HG02970 (cell line): ENCODE measurements around the gene COL18A1.

Experiments
- ATAC-seq: cut with Tn5 transposase; IDR thresholded peaks from one replicate; pipeline ENCODE4 v1.9.1; 2021; ENCODE audit warnings: mild to moderate bottlenecking, moderate library complexity, moderate number of reproducible peaks; ENCODE audit not compliant: unreplicated experiment, low FRiP score

COL18A1 gene

DNA sequence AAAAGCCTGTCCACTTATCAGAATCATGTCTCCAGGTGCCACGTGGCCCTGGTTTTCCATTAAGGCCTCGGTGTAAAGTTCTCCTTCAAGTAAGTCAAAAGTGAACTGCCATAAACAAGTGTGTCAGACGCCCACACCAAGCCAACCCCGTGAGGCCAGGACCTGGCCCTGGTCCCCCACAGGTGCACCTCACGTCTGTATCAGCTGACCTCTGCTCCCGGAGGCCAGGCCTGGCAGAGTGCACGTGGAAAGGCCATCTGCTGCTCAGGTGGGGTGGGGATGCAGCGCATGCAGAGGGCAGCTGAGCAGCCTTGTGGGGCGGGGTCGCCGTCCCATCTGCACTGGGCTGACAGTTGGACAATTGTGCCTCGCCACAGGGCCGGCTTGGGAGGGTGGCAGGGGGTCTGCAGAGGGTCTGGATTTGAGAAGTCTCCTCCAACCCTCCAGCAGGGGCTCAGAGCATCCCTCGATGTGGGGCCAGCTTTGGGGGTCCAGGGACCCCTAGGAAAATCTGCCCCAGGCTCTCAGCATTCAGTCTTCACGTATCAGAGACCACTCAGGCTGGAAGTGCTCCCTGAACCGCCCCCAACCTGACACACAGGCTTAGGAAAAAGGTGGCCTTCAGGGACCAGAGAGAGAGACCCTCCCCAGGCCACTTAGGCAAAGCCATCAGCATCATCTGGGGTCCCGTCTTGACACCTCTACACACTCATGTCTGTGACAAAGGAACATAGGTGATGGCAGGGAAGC, 134.3 kb downstream of the COL18A1 start:
- ATAC-seq: no peak

DNA sequence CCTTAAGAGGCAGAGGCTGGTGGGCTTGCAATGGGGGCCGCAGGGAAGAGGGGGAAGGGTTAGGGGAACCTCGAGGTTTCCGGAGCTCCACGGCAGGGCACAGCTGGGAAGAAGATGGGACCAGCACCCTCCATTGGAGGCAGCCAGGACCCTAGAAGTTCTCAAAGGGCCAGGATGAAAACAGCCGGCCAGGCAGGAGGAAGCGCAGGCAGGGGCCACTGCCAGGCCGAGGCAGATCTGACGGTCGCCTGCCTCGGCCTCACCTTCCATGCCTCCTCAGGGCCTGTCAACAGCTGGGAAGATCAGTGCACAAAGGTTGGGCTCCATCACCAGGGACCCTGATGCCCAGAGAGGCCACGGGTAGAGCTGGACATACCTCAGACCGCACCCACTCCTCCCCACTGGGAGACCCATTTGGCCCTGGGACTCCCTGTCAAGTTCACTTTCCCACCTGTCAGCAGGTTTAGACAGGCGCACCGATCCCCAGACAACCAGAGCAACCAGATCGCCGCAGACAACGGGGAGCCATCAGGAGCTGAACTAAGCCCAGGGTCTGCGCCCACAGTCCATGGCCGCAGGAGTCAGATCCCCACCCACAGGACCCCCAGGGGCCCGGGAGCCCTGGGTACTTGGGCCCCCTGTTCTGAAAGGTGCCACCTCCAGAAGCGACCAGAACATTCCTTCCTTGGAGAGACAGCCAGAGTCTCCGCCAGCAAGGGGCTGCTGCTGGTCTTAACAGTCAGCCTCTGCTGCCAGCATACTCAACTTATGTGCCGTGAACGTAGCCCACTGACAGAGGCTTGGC, 135.0 kb downstream of the COL18A1 start:
- no peak for ATAC-seq

DNA sequence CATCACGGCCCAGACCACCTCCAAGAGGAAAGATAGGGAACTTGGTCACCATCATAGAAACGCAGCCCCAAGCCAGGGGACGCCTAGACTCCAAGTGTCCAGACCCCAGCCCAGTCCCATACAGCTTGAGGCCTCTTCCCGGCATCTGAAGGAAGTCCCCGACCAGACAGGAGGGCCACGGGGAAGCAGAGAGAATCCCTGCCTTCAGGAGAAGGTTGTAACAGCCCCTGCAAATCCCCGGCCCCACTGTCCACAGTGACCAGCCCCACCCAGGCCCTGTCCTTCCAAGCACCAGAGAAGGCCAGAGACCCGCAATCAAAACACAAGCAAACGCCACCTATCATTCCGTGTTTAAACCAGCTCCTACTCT, 135.6 kb downstream of the COL18A1 start:
- no peak for ATAC-seq

DNA sequence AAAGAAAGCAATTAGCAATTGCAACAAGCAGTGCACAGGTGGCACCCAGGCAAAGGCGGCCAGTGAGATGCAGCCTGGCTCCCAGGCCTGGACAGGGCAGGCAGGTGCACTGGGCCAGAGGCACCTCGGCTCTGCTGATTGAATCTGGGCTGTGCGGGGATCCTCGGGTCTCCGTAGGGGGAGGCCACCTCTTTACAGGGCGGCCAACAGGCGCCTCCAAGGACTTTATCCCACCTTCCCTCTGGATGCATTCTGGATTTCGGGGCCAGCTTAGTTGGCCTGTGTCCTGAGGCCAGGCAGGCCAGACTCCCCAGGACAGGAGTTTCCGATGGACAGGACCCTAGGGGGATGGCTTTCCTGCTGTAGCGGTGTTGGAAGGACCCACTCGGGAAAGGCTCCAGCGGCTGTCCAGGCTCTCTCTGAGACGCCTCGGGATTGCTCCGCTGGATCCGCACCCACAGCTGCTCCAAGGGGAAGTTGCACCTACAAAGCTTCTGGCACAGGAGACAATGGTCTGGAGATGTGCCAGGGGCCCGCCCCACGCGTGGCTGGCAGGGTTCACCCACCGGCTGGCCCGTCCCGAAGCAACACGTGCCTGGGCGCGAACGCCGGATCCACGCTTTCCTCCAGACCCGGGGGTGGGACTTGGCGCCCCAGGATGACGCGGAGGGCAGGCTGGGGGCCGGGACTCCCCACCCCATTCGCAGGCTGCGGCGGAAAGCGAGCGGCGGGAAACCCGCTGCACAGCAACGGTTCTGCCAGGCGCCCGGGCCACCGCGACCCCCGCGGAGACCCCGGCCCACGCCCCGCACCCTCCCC, 136.5 kb downstream of the COL18A1 start:
- no peak for ATAC-seq

DNA sequence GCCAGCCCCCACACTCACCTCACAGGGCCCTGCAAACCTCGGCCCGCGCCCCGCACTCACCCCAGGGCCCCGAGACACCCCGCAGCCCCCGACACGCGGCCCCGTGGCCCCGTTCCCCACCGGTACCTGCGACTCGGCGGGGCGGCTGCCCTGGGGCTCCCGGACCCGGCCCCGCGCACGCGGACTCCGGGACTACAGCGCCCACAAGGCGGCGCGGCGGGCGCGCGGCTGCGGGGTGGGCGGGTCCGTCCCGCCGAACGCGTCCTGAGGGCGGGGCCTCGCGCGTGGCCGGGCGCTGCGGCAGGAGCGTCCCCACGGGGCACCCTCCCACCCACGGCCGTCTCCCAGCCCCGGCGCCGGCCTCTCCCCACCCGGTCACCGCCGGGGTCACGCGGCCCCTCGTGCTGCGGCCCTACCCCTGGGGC, 137.3 kb downstream of the COL18A1 start, which contains the start of gene SLC19A1:
Gene SLC19A1 (minus strand): TSS at position 199 of the 425 bp plus-strand sequence. CDS start 4,481 bp downstream, outside the sequence.
- ATAC-seq: peak; percentile 47

DNA sequence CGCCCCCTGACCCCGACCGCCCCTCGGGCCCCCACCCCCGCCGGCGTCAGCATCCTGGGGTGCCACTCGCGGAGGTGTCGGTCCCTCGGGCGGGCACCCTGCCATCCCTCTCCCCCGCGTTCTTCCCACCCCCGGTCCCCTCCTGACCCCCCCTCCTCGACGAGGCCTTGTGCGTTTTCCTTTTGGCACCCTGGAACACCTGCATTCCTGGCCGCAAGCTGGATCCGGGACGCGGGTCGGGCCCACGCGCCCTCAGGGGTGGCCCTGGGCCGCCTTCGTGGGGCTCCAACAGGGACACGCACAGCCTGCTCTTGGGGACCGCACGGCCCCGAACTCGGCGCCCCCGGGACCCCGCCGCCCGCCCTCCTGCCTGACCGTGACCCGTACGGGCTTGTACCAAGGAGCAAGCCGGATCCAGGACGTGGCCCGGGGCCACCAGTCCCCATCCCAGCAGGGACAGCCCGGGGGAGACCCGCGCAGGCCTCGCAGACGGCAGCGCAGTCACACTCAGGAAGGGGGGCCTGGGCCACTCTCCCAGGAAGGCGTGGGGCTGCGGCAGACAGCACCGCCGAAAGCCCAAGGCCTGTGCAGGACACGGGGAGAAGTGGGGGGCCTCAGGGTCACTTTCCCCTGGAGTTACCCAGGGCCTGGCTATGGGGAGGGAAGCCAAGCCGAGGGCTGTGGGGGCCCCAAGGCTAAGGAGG, 137.9 kb downstream of the COL18A1 start:
- no peak for ATAC-seq

DNA sequence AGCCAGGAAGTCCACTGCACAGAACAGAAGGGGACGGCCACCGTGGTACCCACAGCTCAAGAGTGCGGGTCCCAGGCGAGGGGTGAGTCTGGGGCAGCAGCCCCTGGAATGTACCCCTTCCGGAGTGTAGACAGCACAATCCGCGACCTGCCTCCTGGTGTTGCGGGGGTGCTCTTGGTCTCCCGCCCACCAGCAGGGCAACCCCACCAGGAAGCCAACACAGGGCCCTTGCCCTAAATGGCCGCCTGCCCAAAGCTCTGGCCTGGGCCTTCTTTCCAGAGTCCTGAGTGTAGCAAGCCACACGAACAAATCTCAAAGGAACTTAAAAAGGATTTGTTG, 138.4 kb downstream of the COL18A1 start:
- no peak for ATAC-seq

DNA sequence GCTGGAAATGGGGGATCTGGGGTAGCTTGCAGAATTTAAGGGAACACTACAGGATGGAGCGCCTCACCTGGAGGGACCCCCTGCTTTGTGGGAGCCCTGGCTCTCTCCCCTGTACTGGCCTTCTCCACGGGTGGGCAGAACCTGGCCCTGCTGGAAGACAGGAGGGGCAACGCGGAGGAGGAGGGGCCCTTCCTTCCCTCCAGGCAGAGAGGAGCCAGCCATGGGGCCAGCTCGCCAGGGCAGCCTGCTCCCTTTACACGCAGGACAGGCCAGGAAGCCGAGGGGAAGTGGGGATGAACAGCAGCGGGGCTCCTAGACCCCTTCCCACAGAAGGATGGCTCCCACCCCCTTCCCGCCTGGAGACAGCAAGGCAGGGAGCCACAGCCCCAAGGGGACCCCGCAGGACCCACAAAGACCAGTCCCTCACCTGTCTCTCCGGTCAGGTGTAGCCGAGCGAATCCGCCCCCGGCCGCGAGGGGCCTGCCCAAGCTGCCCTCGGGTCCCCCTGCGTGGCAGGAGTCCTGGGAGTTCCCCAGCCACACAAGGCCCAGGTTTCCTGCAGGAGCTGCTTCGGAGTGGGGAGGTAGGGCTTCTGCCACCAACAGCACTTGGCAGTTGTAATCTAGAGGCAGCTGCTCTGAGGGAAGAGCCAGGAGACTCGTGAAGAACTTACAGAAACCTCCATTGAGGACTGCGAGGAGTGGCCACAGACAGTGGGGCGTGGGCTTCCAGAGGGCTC, 138.9 kb downstream of the COL18A1 start:
- no peak for ATAC-seq

DNA sequence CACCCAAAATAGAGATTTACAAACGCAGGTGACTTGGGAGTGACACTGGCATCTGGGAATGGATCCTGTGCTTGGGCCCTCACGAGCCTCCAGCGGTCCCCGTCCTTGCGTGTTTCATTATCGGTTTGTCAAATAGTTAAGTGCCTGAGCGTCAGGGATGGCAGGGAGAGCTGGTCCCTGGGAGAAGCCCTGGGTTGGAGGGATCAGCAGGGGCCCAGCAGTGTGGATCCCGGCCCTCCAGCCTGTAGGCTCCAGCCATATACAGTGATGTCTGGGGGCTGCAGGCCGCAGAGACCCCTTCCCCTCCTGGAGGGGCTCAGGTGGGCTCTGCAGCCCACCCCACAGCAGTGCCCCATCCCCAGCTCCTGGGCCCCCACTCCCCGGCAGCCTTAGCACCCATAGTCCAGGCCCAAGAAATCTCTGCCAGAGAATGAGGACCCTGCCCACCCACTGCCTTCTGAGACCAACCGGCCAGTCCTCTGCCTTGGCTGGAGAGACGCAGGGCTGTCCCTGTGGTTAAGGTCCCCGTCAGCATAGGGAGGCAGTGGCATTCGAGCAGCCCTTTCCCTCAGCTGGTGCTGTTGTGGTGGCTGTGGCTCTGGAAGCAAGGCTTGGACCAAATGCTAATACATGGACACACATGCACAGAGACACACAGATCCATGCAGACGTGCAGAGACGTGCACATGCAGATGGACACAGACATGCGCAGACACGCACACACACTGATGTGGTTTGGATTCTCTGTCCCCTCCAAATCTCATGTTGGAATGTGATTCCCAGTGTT, 139.7 kb downstream of the COL18A1 start:
- no peak for ATAC-seq

DNA sequence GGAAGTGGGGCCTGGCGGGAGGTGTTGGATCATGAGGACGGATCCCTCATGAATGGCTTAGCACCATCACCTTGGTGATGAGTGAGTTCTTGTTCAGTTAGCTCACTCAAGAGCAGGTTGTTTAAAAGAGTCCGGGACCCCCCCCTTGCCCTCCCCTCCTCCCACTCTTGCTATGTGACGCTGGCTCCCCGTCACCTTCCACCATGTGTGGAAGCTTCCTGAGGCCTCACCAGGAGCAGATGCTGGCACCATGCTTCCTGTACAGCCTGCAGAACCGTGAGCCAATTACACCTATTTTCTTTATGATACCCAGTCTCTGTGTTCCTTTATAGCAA, 140.2 kb downstream of the COL18A1 start:
- ATAC-seq: no peak

DNA sequence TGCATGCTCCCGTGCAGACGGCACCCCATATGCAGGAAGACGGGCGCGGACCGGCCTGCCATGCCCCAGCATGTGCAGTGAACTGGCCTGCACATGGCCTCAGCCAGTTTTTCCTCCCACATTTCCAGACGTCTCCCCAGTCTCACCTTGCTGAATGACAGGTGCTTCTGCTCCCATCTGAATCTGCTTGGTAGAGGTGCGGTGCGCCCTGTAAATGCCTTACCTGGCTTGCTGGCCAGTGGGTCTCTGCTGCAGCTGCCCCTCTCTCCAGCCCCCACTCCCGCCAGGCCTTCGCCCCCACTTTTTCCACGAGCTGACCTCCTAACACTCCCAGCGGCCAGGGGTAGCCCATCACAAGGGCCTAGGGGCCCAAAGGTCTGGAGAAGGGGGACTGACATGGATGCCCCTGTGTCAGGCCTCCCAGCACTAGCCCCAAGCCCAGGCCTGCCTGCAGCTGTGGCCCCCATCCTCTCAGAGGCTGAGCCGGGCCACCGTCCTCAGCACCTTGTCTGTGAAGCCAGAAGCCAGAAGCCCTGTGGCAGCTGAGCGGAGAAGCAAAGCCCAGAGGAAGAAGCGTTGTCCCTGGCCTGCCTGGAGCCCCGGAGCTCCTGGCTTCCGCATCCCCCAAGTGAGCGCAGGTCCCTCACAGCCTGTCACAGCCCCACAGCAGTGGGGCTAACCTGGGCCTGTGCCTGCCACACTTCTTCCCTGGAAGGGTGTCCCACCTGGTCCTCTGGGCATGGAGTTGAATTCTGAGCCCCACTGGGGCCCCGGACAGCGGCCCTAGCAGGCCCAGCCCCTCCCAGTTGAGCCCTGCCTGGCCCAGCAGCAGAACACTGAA, 140.9 kb downstream of the COL18A1 start:
- no peak for ATAC-seq

DNA sequence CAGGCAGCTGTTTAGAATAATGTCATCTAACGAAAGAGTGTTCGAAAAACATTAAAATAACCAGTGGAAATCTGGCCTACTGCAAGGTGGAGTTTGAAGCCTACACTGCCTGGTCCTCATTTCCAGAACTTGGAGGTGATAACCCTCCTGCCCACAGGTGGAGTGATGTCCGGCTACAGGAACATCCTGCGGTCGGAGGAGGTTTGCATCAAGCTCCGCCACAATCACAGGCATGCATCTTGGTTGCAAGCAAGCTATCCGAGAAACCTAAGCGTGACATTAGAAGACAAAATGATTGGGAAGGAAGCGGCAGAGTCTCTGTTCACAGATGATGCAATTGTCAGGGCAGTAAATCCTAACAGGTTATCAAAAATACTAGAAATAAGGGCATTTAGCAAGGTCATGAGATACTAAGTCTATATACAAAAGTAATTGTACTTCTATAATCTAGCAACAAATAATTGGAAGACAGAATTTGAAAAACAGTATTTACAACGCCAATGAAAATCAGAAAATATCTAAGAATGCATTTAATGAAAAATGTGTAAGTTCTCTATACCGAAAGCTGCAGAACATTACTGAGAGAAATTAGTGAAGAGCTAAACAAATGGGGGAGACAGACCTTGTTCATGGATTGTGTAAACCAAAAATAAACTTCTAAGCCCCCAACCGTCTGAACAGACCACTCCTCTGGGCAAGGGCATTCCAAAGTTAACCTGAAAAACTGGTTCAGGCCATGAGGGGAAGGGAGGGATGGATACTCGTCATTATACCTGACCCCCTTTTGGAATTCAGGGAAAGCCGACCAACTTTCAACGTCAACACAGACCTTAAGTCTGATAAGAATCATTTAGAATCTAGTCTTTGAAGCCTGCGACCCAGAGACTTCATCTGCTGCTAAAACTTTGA, 141.9 kb downstream of the COL18A1 start:
- no peak for ATAC-seq

DNA sequence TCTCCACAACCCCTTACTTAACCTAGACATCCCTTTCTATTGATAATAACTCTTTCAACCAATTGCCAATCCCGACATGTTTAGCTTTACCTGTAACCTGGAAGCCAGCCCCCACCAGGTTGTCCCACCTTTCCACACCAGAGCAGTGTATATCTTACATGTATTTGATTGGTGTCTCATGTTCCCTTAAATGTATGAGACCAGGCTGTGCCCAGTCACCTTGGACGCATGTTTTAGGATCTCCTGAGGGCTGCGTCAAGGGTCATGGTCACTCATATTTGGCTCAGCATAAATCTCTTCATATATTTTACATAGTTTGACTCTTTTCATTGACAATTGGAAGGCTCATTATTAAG, 142.6 kb downstream of the COL18A1 start:
- ATAC-seq: no peak

DNA sequence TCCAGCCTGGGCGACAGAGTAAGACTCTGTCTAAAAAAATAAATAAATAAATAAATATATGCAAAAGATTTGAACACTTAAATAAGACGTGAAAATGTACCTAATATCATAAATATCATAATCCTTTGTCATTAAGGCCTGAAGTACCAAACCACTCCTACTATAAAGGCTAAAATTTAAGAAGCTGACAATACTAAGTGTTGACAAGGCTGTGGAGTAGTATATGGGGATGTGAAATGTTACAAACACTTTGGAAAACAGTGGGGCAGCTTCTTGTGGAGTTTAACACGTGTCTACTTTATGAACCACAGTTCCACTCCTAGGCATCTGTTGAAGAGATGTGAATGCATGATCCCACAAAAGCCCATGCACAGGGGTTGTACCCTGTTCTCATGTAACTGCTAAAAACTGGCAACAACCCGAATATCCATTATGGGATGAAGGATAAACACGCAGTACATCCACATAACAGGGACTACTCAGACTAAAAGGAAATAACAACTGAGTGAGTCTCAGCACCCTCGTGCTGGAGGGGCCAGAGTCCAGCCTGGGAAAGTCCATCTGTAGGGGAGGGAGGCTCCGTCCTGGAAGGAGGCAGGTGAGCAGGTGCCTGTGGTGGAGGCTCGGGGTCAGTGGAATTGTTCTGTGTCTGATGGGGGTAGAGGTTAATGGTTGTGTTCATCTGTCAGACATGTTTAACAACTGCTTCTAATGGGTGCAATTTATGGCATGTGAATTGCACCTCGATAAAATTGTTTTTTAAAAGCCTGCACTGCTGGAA, 143.9 kb downstream of the COL18A1 start:
- no peak for ATAC-seq

DNA sequence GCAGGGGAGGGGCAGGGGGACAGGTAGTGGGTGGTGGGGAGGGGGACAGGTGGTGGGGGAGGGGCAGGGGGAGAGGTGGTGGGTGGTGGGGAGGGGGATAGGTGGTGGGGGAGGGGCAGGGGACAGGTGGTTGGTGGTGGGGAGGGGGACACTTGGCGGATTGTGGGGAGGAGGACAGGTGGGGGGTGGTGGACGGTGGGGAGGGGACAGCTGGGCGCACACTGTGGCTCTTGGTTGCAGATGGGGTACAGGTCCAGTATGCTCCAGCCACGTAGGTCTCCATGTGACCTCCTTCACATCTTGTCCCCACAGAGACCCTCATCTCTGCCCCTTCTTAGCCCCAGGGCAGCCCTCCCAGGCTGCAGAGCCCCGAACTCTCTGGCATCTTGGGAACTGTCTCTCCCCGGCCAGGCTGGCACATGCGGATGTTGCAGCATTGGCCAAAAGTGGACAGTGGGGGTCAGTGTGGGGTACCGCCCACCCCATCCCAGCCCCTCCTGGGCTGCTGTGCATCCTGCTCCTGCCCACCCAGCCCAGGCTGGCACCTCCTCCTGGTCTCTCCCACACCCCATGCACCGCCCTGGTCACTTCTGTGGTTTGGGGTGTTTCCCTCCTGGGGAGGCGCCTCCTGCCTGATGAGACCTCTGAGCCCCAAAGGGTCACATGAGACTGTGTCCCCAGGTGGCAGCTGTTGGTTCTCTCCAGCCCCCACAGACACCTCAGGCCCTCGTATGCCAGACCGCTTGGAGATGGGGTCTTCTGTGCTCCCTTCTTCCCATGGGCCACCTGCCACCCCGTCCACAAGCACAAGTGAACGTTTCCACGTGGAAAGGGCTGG, 144.9 kb downstream of the COL18A1 start:
- ATAC-seq: no peak
